CD4-positive, alpha-beta T cell treated with Interleukin-4 for 1 hour (primary cell): Measurements from ENCODE around the gene INO80C.
"Not testable (repeated sequence)": the region's sequence is repeated elsewhere in the genome, so short reads cannot be mapped to it uniquely, and the experiment has no call there.

Experiments used
- DNase-seq, 2 donors: peaks; one replicate each; pipeline ENCODE4 v3.0.0-alpha.2; 2020 to 2022

Gene INO80C

DNA sequence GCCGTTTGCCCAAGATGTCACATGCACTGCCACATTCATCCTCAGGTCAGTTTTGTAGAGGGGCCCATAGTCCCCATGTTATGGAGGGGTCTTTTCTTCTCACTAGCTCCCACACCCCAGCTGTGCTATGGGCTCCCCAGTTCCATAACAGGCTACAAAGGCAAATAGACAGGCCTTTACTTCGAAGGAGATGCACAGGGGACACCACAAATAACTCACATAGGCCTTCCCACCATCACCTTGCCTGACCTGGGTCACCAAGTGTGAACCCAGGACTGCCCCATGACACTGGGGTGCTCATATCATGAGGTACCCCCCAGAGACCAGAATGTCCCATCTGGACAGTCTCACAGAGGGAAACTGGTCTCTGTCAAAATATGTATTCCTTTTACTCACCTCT is 15.0 kb upstream of the INO80C start:
- DNase-seq: no peak

GRCh38 chr18:35511833-35512232 is 14.1 kb upstream of the INO80C start:
- no peak for DNase-seq

GRCh38 chr18:35511428-35511827 is 13.7 kb upstream of the INO80C start:
- DNase-seq: no peak

GRCh38 chr18:35510076-35510651 is 12.4 kb upstream of the INO80C start:
- DNase-seq: no peak

- no peak for DNase-seq
Observed at GRCh38 chr18:35508746-35509338, 11.1 kb upstream of the INO80C start.

DNA sequence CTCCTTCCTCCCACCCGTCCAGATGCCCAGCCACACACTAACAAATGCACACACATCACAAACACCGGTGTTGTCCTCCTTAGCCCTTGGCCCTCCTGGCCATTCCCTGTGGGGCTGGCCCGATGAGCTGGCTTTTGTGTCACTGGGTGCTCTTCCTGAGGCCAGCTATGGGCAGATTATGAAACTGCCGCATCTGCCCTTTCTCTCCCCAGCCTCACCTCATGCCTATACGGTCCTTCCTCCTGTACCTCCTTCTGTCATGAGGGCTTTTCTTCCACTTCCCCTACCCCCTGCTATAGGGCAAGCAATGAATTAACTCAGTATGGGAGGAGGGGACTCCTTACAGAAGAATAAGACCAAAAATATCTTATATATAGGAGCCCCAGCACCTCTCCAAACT is 10.3 kb upstream of the INO80C start:
- no peak for DNase-seq

GRCh38 chr18:35507623-35508022 is 9.9 kb upstream of the INO80C start:
- no peak for DNase-seq

GRCh38 chr18:35507192-35507591 is 9.4 kb upstream of the INO80C start:
- no peak for DNase-seq

- DNase-seq: no peak
Observed at GRCh38 chr18:35506024-35506712, 8.4 kb upstream of the INO80C start.

GRCh38 chr18:35504996-35505395 is 7.2 kb upstream of the INO80C start:
- DNase-seq: no peak

- DNase-seq: peak in 1 of 2 donors; percentile 33
Observed at GRCh38 chr18:35502052-35502451, 4.3 kb upstream of the INO80C start.

DNA sequence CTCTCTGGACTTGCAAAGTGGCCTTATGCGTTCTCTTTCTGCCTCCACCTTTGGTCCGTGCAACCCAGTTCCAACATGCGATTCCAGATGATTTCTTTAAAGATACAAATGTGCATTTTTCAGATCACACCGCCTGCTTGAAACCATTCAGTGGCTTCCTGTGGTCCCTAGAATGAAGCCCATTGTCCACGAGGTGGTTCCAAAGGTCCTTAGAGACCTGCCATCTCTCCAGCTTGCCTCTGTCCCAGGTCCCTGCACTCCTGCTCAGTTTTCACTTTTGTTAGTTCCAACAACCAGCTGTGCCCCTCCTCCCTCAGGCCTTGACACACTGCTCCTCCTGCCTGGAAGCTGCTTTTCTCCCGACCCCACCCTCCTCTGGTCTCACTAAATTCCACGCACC is 3.6 kb upstream of the INO80C start:
- DNase-seq: no peak

GRCh38 chr18:35500113-35500512 is 2.4 kb upstream of the INO80C start:
- DNase-seq: no peak

GRCh38 chr18:35497027-35497369 is 762 bp downstream of the INO80C start:
- DNase-seq: no peak

GRCh38 chr18:35495536-35496314 is 2.0 kb downstream of the INO80C start:
- no peak for DNase-seq

DNA sequence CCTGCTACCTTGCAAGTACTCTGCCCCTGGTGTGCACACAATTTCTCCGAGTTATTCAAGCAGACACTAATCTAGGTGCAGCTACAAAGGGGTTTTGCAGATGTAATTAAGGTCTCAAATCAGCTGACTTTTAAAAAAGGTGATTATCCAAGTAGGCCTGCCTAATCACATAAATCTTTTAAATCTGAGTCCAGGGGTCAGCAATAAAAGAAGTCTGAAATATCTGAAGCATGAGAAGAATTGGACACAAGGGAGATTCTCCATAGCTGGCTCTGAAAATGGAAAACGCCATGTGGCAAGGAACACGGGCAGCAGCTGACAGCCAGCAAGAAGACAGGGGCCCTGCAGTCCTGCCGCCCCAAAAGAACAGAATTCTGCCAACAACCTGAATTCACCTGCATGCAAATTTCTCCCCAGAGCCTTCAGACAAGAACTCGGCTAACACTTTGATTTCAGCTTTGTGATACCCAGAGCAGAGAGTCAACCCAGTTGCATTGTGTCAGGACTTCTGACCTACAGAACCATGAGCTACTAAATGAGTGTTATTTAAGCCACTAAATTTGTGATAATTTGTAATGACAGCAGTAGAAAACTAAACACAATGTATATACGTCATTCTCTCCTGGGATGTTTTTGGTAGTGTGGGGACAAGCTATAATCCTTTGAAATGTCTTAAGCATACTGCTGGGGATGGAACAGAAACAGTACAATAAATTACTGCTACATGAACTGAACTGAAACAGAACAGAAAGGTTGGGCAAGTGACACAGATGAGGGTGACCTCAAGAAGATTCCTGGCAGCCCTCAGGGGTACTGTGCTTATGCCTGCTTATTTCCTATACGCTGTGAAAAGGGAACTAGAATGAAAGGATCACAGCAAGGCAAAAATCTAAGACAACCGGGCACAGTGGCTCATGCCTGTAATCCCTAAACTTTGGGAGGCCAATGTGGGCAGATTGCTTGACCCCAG is 3.2 kb downstream of the INO80C start:
- DNase-seq: no peak

- no peak for DNase-seq
Observed at GRCh38 chr18:35491700-35492077, 6.1 kb downstream of the INO80C start.

- DNase-seq: no peak
Observed at GRCh38 chr18:35490894-35491699, 6.7 kb downstream of the INO80C start.

- no peak for DNase-seq
Observed at GRCh38 chr18:35489913-35490490, 7.8 kb downstream of the INO80C start.

DNA sequence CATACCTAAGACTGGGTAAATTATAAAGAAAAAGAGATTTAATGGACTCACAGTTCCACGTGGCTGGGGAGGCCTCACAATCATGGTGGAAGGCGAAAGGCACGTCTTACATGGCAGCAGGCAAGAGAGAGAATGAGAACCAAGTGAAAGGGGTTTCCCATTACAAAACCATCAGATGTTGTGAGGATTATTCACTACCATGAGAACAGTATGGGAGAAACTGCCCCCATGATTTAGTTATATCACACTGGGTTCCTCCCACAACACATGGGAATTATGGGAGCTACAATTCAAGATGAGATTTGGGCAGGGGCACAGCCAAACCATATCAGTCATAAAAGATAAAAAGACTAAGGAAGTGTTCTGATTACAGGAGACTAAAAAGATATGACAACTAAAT is 8.5 kb downstream of the INO80C start:
- DNase-seq: not testable (repeated sequence)

DNA sequence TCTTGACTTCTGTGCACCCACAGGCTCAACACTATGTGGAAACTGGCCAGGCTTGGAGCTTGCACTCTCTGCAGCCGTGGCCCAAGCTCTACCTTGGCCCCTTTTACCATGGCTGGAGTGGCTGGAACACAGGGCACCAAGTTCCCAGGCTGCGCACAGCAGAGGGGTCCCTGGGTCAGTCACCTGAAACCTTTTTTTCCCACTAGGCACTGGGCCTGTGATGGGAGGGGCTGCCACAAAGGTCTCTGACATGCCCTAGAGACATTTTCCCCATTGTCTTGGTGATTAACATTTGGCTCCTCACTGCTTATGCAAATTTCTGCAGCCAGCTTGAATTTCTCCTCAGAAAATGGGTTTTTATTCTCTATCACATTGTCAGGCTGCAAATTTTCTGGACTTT is 9.4 kb downstream of the INO80C start:
- not testable (repeated sequence) for DNase-seq
